ENCODE results near the gene ZW10. TPM values are rescaled to one million over a fixed set of nuclear protein-coding genes. Genes with fewer than 3 reads are reported as not detected.

ZW10 gene
- total RNA-seq, 1 experiment from 2014 or later: 26.0 TPM

DNA sequence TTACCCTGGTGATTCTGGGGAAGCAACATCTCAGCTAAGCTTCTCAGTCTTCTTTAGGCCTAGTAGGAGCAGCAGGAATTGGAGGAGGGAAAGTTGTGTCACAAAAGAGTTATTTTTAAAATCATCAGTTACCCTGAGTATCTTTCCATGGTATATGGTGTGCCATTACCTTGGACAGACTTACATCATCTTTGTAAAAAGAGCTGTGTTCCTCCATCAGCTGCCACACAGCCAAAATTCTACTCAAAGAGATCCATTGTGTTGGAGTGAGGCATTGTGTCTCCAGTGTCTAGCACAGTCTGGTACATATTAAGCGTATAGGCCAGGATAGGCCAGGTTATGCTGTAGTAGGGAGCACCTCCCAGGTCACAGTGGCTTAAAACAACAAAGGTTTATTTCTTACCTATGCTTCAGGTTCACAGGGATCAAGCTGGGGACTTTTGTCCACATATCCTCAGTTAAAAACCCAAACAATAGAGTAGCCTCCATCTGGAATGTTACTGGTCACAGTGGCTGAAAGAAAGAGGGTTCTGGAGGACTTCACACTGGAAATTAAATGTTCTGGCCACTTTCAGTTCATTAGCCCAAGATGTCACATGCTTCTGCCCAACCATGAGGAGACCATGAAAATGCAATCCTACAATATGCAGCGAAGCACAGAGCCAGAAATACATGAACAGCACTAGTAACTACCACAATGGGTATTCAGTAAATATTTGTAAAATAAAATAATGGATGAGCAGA is 57.4 kb downstream of the ZW10 start:
- TF ChIP-seq, protein P1, sequence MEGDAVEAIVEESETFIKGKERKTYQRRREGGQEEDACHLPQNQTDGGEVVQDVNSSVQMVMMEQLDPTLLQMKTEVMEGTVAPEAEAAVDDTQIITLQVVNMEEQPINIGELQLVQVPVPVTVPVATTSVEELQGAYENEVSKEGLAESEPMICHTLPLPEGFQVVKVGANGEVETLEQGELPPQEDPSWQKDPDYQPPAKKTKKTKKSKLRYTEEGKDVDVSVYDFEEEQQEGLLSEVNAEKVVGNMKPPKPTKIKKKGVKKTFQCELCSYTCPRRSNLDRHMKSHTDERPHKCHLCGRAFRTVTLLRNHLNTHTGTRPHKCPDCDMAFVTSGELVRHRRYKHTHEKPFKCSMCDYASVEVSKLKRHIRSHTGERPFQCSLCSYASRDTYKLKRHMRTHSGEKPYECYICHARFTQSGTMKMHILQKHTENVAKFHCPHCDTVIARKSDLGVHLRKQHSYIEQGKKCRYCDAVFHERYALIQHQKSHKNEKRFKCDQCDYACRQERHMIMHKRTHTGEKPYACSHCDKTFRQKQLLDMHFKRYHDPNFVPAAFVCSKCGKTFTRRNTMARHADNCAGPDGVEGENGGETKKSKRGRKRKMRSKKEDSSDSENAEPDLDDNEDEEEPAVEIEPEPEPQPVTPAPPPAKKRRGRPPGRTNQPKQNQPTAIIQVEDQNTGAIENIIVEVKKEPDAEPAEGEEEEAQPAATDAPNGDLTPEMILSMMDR (conservative IDR thresholded peaks at IDR 0.05): no peak
- no peak overlapping the region for H2BK20ac ChIP-seq (ENCODE audit: low read depth, low read length, poor library complexity, severe bottlenecking)
- H4K91ac ChIP-seq (ENCODE audit: insufficient read length, low read depth, low read length): no peak overlapping the region
- H3T11ph ChIP-seq (ENCODE audit: low read length): no peak overlapping the region
- no peak overlapping the region for H2AK5ac ChIP-seq (ENCODE audit: insufficient read length, low read length)
- H3K23ac ChIP-seq (ENCODE audit: insufficient read length, low read depth, low read length): no peak overlapping the region
- H3K4ac ChIP-seq (ENCODE audit: low read depth, low read length): no peak overlapping the region
- H4K8ac ChIP-seq (replicated peaks; ENCODE audit: insufficient read length, low read depth, low read length): no peak overlapping the region
- no peaks in the 10 kb centered on the region for H3K23me2 ChIP-seq (ENCODE audit: insufficient read length, low read depth, low read length, poor library complexity, severe bottlenecking)
- H3K9me3 ChIP-seq (ENCODE audit: control insufficient read depth, low read depth, low read length): no peaks in the 10 kb centered on the region
- no peak overlapping the region for H3K56ac ChIP-seq (ENCODE audit: insufficient read length, low read depth, low read length)
- H4K20me1 ChIP-seq (ENCODE audit: control insufficient read depth, insufficient read depth, insufficient read length): no peaks in the 10 kb centered on the region
- H3K14ac ChIP-seq (ENCODE audit: insufficient read depth, low read length): no peak overlapping the region
- H3K79me2 ChIP-seq (ENCODE audit: insufficient read depth, low read length): no peaks in the 10 kb centered on the region
- H3K9me3 Mint-ChIP-seq: peaks cover 3 to 5% of the 10 kb centered on the region in 2 experiments; a peak in 2 of 5 replicates
- H2BK12ac ChIP-seq (ENCODE audit: insufficient read length, low read depth, low read length): no peak overlapping the region
- DNase-seq: no peak
- no peak overlapping the region for H4K5ac ChIP-seq (ENCODE audit: insufficient read length, low read depth, low read length)
- WGBS (ENCODE audit: extremely low coverage, insufficient read length, low lambda C conversion rate): no CpG with 5 or more reads among the region's 2 CpGs
- no peak overlapping the region for H3K4me2 ChIP-seq (ENCODE audit: insufficient read depth, insufficient read length, low read length)
- peaks cover 0 to 3% of the 10 kb centered on the region in 2 experiments; a peak in 1 of 4 replicates for H3K4me1 Mint-ChIP-seq
- no peaks in the 10 kb centered on the region for H3K79me1 ChIP-seq (ENCODE audit: insufficient read depth, low read depth, low read length, poor library complexity, severe bottlenecking)
- no peak overlapping the region; a peak in 1 of 7 replicates for H3K27ac Mint-ChIP-seq
- no peak overlapping the region for H2BK120ac ChIP-seq (ENCODE audit: low read depth, low read length, poor library complexity, severe bottlenecking)
- H2AFZ ChIP-seq (ENCODE audit: low read length): no peak overlapping the region
- H3K9ac ChIP-seq (ENCODE audit: extremely low read depth, insufficient read length, low read length): no peak overlapping the region
- no peak overlapping the region for H3K18ac ChIP-seq (ENCODE audit: insufficient read length, low read depth, low read length)
- peaks cover 2 to 11% (median 4%) of the 10 kb centered on the region in 3 experiments; a peak in 4 of 7 replicates for H3K36me3 Mint-ChIP-seq (ENCODE audit: insufficient read depth in 1 of 3, low read depth in 3 of 3)
- no peak overlapping the region for H2BK5ac ChIP-seq (ENCODE audit: insufficient read length, low read length)
- H3K27me3 Mint-ChIP-seq (ENCODE audit: low read depth): no peaks in the 10 kb centered on the region
- H3K4me3 Mint-ChIP-seq: no peak overlapping the region
- H3K27ac ChIP-seq (ENCODE audit: insufficient read length, low read depth, low read length): no peak overlapping the region
- H3K27me3 ChIP-seq (ENCODE audit: insufficient read depth, low read length): no peaks in the 10 kb centered on the region
- no peak overlapping the region for H2BK15ac ChIP-seq (ENCODE audit: low read depth, low read length)
- no peaks in the 10 kb centered on the region for H3K4me1 ChIP-seq (ENCODE audit: insufficient read depth, low read length)
